Osteoblast (primary cell): Measurements from ENCODE around the gene MAPK7. TPM values are rescaled to one million over a fixed set of nuclear protein-coding genes. Genes with fewer than 3 reads are reported as not detected.
A peak's percentile ranks its signal among the peaks of the same experiment; 100 is the strongest.

Experiments
- DNase-seq: peaks from one replicate; pipeline ENCODE4 v3.0.0; 2011; ENCODE audit warnings: low spot score, mixed read lengths; ENCODE audit not compliant: insufficient read length; ENCODE audit errors: missing footprints
- H2AFZ ChIP-seq: 2 replicates; pipeline ENCODE4 v1.6.0; 2011; ENCODE audit warnings: mild to moderate bottlenecking, low read length
- H3K27ac ChIP-seq: 2 replicates; pipeline ENCODE4 v1.5.1; 2011; ENCODE audit warnings: mild to moderate bottlenecking, low read depth, low read length, moderate library complexity
- H3K27me3 ChIP-seq: 2 replicates; pipeline ENCODE4 v1.6.0; 2012; ENCODE audit warnings: mild to moderate bottlenecking, control low read depth, inconsistent platforms, low read length, moderate library complexity; ENCODE audit not compliant: insufficient read depth
- H3K36me3 ChIP-seq: 2 replicates; pipeline ENCODE4 v1.5.1; 2011; ENCODE audit warnings: mild to moderate bottlenecking, low read length, control low read depth, moderate library complexity; ENCODE audit not compliant: insufficient read depth
- H3K4me1 ChIP-seq: 2 replicates; pipeline ENCODE4 v1.5.1; 2011; ENCODE audit warnings: mild to moderate bottlenecking, low read length, control low read depth, moderate library complexity; ENCODE audit not compliant: insufficient read depth
- H3K4me2 ChIP-seq: 2 replicates; pipeline ENCODE4 v1.6.0; 2011; ENCODE audit warnings: mild to moderate bottlenecking, low read length; ENCODE audit not compliant: insufficient read depth
- H3K4me3 ChIP-seq: fragments of 200-600 bp; sonication (generic); 3 replicates; pipeline ENCODE4 v1.5.1; 2012; ENCODE audit warnings: mild to moderate bottlenecking, low read length, inconsistent platforms; ENCODE audit not compliant: insufficient read depth
- H3K79me2 ChIP-seq: 2 replicates; pipeline ENCODE4 v1.6.0; 2012; ENCODE audit warnings: mild to moderate bottlenecking, low read length, control low read depth, inconsistent platforms; ENCODE audit not compliant: insufficient read depth
- H3K9me3 ChIP-seq: 2 replicates; pipeline ENCODE4 v1.5.1; 2011; ENCODE audit warnings: low read depth, low read length, control low read depth
- H4K20me1 ChIP-seq: 2 replicates; pipeline ENCODE4 v1.6.0; 2012; ENCODE audit warnings: mild to moderate bottlenecking, low read length, control low read depth; ENCODE audit not compliant: insufficient read depth
- CTCF ChIP-seq: IDR thresholded peaks from 2 replicates; pipeline ENCODE4 v1.5.1; 2011; ENCODE audit warnings: mild to moderate bottlenecking, low read depth, low read length, moderate library complexity; ENCODE audit errors: extremely low read depth
- total RNA-seq: library from RNA; depleted of rRNA; stranded (reverse); fragments of >200 nt; gene quantifications from 2 replicates; pipeline ENCODE4 v1.2.3, GENCODE V29; 2012

The MAPK7 gene
- total RNA-seq, 1 donor = 12.7 TPM

GRCh38 chr17:19341641-19342610 lies 36.4 kb upstream of the MAPK7 start:
- Histone ChIP-seq H3K9me3 (no peaks in the 10 kb centered on the region), H3K27ac (no peak overlapping the region), H3K79me2 (no peaks in the 10 kb centered on the region), H3K4me2 (peak overlapping the region; percentile 30), H3K36me3 (no peaks in the 10 kb centered on the region), H2AFZ (no peak overlapping the region), H4K20me1 (no peaks in the 10 kb centered on the region), H3K4me1 (peaks cover 28% of the 10 kb centered on the region), H3K27me3 (no peaks in the 10 kb centered on the region), H3K4me3 (no peak overlapping the region)
- no peak for TF ChIP-seq CTCF
- DNase-seq = peak; percentile 95

- DNase-seq = peak; percentile 75
- H4K20me1 ChIP-seq = no peaks in the 10 kb centered on the region
- no peaks in the 10 kb centered on the region for H3K27me3 ChIP-seq
- no peaks in the 10 kb centered on the region for H3K9me3 ChIP-seq
- H3K36me3 ChIP-seq = no peaks in the 10 kb centered on the region
- H3K4me2 ChIP-seq = no peak overlapping the region
- TF ChIP-seq CTCF = no peak
- H2AFZ ChIP-seq = no peak overlapping the region
- H3K27ac ChIP-seq = no peak overlapping the region
- no peak overlapping the region for H3K4me3 ChIP-seq
- H3K79me2 ChIP-seq = no peaks in the 10 kb centered on the region
- H3K4me1 ChIP-seq = peaks cover 34% of the 10 kb centered on the region
Observed at GRCh38 chr17:19342611-19343255, 35.6 kb upstream of the MAPK7 start.

- H3K27ac ChIP-seq = no peak overlapping the region
- no peak overlapping the region for H3K4me2 ChIP-seq
- TF ChIP-seq CTCF = no peak
- H3K9me3 ChIP-seq = no peaks in the 10 kb centered on the region
- no peaks in the 10 kb centered on the region for H3K27me3 ChIP-seq
- no peaks in the 10 kb centered on the region for H3K36me3 ChIP-seq
- no peaks in the 10 kb centered on the region for H3K79me2 ChIP-seq
- no peaks in the 10 kb centered on the region for H4K20me1 ChIP-seq
- DNase-seq = peak; percentile 72
- no peak overlapping the region for H2AFZ ChIP-seq
- H3K4me1 ChIP-seq = peaks cover 34% of the 10 kb centered on the region
- no peak overlapping the region for H3K4me3 ChIP-seq
Observed at GRCh38 chr17:19343256-19343630, 35.1 kb upstream of the MAPK7 start.

- Histone ChIP-seq H3K79me2 (no peaks in the 10 kb centered on the region), H3K4me1 (peaks cover 34% of the 10 kb centered on the region), H3K4me2 (no peak overlapping the region), H3K4me3 (no peak overlapping the region), H3K27ac (no peak overlapping the region), H2AFZ (no peak overlapping the region), H3K36me3 (no peaks in the 10 kb centered on the region), H3K27me3 (no peaks in the 10 kb centered on the region), H3K9me3 (no peaks in the 10 kb centered on the region), H4K20me1 (no peaks in the 10 kb centered on the region)
- peak; percentile 8 for TF ChIP-seq CTCF
- peak; percentile 38 for DNase-seq
Observed at GRCh38 chr17:19343671-19344151, 34.6 kb upstream of the MAPK7 start.
